Measurements from ENCODE around the gene TINCR.

The TINCR gene

GRCh38 chr19:5520501-5520900, 47.3 kb downstream of the TINCR start:
- in situ Hi-C loops (cut with MboI; ENCODE audit: low sequenced_read_pairs): no loop called here

DNA sequence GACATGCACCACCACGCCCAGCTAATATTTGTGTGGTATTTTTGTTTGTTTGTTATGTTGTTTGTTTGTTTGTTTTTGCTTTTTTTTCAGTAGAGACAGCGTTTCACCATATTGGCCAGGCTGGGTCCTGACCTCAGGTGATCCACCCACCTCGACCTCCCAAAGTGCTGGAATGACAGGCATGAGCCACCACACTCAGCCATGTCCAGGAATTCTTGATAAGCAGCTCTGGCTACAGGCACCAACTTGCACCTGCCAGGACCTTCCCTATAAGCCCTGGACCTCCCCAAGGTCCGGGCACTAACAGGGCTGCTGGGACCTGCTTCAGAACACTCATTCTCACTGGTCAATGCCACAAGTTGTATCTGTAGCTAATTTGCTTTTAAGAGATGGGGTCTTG, 48.7 kb downstream of the TINCR start:
- in situ Hi-C loops (cut with MboI; ENCODE audit: low sequenced_read_pairs): no loop called here

DNA sequence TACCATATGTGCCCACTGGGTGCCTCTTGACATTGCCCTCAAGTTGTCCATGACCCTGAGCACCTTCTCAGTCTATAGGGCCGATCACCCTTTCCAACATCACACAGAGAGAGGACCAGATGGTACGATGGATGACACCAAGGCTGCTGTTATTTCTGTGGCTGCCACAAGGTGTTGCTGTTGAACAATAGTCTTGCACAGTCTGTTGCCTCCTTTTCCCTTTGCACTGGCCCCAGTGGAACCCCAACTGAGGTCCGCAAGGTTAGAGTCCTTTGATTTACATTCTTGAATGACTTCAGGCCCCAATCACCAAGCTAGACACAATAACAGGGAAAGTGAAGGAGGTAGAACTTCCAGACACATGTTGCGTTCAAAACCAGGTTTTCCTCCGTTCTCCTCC, 52.0 kb downstream of the TINCR start:
- in situ Hi-C loops (cut with MboI; ENCODE audit: low sequenced_read_pairs): no loop called here

GRCh38 chr19:5514001-5514400, 53.8 kb downstream of the TINCR start:
- in situ Hi-C loops (cut with MboI; ENCODE audit: low sequenced_read_pairs): no loop called here

DNA sequence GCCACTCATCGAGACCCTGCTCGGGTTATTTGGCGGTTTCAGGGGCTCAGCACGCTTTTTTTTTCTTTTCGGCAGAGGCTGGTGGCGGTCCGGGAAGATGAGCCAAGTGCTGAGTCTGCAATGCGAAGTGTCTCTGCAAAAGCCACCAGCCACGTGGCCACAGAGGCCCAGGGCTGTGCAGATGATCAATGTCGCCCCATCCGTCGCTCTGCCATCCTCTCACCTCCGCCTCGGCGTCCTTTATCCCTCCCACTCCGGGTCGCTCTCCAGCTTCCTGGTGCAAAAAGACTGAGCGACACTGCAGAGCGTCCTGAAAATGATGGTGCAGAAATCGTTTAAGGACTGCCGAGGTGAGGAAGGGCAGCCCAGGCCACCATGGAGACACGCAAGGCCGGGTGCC, 55.0 kb downstream of the TINCR start:
- in situ Hi-C loops (cut with MboI; ENCODE audit: low sequenced_read_pairs): no loop called here
